ENCODE measurements around the gene ULK4.
"Not testable (repeated sequence)": the region's sequence is repeated elsewhere in the genome, so short reads cannot be mapped to it uniquely, and the experiment has no call there.

Gene ULK4

DNA sequence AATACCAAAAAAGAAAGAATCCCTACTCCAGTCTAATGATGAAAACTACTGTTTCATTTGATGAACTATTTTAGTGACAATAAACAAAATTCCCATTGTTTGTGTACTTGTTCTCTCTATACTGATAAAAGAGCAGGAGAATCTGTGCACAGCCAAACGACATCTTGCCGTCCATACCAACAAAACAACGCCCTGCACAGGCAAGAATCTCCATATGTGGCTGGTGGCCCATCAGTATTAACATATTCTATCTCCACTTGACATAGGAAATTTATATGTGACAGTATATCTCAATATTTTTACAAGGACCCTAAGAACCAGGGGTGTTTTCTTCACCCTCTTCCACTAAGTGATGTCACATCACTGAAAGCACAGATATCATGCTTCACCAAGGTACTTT is 279.5 kb downstream of the ULK4 start:
- in situ Hi-C loops (cut with HindIII; ENCODE audit: low pct_unique_long_range_greater_than_20kb, low sequenced_read_pairs), result no loop called here
- no peak for DNase-seq (ENCODE audit: low read depth in 1 of 2, low spot score in 1 of 2)
- no peak for TF ChIP-seq JUND (IDR thresholded peaks at IDR 0.05; ENCODE audit: low read depth)

DNA sequence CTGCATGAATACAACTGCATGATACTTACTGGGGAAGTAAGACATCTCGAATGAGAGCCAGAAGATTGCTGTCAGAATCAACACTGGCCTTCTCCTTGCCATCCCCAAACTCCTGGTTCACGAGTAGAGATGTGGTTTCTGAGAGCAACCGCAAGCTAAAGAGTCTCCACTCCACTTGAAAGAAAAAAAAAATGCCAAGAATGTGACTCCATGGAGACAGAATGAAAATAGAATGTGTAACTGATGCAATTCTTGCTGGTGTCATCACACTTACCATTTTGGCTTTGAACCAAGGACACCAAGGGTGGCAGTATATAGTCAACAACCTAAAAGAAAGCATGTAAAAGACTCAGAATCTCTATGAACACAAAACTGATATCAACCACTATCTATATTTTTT is 280.4 kb downstream of the ULK4 start:
- DNase-seq (ENCODE audit: low read depth in 1 of 2, low spot score in 1 of 2), result peak in 1 of 2 experiments; percentile 51

DNA sequence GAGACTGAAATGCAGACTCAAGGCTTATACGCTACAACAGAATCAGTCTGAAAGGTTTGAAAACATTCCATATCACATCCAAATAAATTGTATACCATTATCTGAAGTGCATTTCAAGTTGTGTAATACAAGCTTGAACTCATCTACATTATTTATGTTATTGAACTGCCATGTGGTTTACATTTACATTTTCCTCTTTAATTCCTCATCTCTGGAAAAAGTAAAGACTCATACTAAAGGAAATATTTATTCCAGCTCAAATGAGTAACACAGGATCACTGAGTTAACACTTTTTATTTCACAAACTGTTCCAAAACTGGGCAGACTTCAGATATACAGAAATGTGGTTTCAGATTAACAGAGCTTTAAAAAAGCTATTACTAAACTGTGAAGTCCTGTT is 282.5 kb downstream of the ULK4 start:
- DNase-seq (ENCODE audit: low read depth in 1 of 2, low spot score in 1 of 2), result no peak
- TF ChIP-seq JUND (IDR thresholded peaks at IDR 0.05; ENCODE audit: low read depth), result no peak
- in situ Hi-C loops (cut with HindIII; ENCODE audit: low pct_unique_long_range_greater_than_20kb, low sequenced_read_pairs), result no loop called here

More for the DNA sequence above, 280.4 kb downstream of the ULK4 start:
- in situ Hi-C loops (cut with HindIII; ENCODE audit: low pct_unique_long_range_greater_than_20kb, low sequenced_read_pairs), result no loop called here
- TF ChIP-seq JUND (IDR thresholded peaks at IDR 0.05; ENCODE audit: low read depth), result no peak

DNA sequence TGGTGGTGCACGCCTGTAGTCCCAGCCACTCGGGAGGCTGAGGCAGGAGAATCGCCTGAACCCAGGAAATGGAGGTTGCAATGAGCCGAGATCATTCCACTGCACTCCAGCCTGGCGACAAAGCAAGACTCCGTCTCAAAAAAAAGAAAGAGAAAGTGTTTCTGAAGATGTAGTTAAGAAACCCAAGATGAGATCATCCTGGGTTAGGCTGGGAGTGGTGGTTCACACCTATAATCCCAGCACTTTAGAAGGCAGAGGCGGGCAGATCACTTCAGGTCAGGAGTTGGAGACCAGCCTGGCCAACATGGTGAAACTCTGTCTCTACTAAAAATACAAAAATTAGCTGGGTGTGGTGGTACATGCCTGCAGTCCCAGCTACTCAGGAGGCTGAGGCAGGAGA is 286.8 kb downstream of the ULK4 start:
- in situ Hi-C loops (cut with HindIII; ENCODE audit: low pct_unique_long_range_greater_than_20kb, low sequenced_read_pairs); DNase-seq (ENCODE audit: low read depth in 1 of 2, low spot score in 1 of 2): not testable (repeated sequence)

DNA sequence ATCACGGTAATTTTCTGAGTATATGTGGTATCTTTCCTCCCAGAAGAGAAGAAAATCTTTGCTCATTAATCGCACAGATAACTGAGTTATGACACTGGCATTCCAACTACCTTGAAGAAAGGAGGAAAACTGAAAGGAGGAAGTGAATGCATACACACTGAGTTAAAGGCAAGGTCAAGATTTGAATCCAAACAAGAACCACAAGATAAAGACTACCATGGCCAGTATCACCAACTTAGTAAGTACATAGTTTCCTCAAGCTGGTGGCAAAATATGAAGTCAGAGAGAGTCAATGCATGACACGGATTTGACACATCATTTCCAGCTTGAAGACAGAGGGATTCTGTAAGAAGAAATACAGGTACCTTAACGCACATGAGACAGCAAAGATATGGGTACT is 287.5 kb downstream of the ULK4 start:
- in situ Hi-C loops (cut with HindIII; ENCODE audit: low pct_unique_long_range_greater_than_20kb, low sequenced_read_pairs), result no loop called here
- no peak for DNase-seq (ENCODE audit: low read depth in 1 of 2, low spot score in 1 of 2)
- TF ChIP-seq JUND (IDR thresholded peaks at IDR 0.05; ENCODE audit: low read depth), result no peak

DNA sequence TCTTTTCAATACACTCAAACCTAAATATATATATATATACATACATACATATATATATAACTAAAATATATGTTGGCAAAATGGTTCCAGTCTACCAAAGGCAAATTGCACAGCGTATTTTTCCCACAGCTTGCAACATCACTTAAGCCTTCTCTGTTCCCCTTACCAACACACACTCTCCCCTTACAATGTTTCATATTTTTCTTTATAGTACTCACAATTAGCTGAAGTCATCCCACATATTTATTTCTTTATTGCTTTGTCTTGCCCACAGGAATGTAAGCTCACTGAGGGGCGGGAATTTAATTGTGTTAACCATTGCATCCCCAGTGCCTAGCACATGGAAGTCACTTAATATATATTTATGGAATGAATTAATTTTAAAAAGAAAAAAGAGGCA is 288.3 kb downstream of the ULK4 start:
- in situ Hi-C loops (cut with HindIII; ENCODE audit: low pct_unique_long_range_greater_than_20kb, low sequenced_read_pairs), result no loop called here
- no peak for TF ChIP-seq JUND (IDR thresholded peaks at IDR 0.05; ENCODE audit: low read depth)
- no peak for DNase-seq (ENCODE audit: low read depth in 1 of 2, low spot score in 1 of 2)

DNA sequence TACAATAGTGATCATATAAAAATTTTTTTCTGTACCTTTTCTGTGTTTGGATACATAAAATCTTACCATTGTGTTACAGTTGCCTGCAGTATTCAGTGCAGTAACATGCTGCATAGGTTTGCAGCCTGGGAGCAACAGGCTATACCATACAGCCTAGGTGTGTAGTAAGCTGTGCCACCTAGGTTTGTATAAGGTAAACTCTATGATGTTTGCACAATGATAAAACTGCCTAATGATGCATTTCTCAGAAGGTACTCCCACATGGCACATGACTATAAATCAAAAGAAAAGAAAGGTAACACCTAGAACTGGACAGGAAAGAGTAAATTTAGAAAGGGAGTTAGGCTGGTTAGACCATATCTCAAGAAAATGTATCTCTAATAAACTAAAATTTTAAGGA is 293.5 kb downstream of the ULK4 start:
- in situ Hi-C loops (cut with HindIII; ENCODE audit: low pct_unique_long_range_greater_than_20kb, low sequenced_read_pairs), result no loop called here
- no peak for DNase-seq (ENCODE audit: low read depth in 1 of 2, low spot score in 1 of 2)
- no peak for TF ChIP-seq JUND (IDR thresholded peaks at IDR 0.05; ENCODE audit: low read depth)

DNA sequence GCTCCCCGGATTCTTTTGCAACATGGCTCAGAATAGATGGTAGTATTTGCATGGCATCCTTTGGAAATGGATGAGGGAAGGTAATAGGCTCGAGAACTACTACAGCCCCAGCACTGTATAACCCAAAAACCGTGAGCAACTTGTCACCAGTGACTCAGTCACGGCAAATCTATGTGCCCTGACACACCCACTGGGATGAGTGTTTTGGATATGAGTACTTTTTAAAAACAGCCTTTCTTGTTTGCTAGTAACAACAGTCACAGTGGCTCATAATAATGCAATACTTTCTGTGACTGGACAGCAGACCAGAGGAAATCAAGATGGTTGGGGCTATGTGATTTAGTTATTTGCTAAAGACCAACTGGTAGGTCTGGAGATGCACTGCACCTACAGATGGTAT is 299.6 kb downstream of the ULK4 start:
- in situ Hi-C loops (cut with HindIII; ENCODE audit: low pct_unique_long_range_greater_than_20kb, low sequenced_read_pairs), result no loop called here
- no peak for DNase-seq (ENCODE audit: low read depth in 1 of 2, low spot score in 1 of 2)
- no peak for TF ChIP-seq JUND (IDR thresholded peaks at IDR 0.05; ENCODE audit: low read depth)

DNA sequence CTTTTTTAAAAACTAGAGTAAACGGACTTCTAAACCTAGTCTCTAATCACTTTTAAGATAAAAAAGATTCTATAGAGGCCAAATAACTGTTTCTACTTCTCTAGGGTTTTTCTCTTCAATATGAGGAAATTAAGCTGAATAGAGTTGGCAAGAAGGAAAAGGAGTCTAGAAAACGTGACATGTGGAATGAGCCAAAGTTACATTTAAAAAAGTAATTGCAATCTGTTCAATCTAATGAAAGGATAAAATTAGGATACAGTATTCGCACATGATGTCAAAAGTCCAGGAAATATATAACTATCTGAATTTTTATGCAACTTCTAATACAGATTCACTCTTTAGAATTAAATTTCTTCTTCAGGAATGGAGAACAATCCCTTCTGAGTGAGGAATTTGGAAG is 300.1 kb downstream of the ULK4 start:
- no peak for TF ChIP-seq JUND (IDR thresholded peaks at IDR 0.05; ENCODE audit: low read depth)

DNA sequence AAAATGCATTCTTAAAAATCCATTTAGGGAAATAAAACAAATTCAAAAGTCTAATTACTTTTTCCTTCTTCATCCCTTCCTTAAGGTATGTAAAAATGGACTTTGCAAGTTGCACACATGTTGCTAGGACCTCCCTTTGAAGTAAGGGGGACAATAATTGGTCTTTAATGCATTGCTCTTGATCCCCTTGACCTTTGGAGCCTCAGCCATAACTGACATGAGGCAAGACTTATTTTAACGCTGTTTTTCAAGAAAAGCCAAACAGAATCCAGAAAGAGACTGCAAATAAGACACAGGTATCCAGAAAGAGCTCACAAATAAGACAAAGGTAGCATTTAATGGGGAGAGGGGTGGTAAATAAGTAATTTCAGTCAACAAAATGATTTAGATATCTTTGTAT is 301.4 kb downstream of the ULK4 start:
- no peak for TF ChIP-seq JUND (IDR thresholded peaks at IDR 0.05; ENCODE audit: low read depth)
- in situ Hi-C loops (cut with HindIII; ENCODE audit: low pct_unique_long_range_greater_than_20kb, low sequenced_read_pairs), result no loop called here

More for the DNA sequence above, 300.1 kb downstream of the ULK4 start:
- in situ Hi-C loops (cut with HindIII; ENCODE audit: low pct_unique_long_range_greater_than_20kb, low sequenced_read_pairs), result no loop called here
- DNase-seq (ENCODE audit: low read depth in 1 of 2, low spot score in 1 of 2), result no peak

DNA sequence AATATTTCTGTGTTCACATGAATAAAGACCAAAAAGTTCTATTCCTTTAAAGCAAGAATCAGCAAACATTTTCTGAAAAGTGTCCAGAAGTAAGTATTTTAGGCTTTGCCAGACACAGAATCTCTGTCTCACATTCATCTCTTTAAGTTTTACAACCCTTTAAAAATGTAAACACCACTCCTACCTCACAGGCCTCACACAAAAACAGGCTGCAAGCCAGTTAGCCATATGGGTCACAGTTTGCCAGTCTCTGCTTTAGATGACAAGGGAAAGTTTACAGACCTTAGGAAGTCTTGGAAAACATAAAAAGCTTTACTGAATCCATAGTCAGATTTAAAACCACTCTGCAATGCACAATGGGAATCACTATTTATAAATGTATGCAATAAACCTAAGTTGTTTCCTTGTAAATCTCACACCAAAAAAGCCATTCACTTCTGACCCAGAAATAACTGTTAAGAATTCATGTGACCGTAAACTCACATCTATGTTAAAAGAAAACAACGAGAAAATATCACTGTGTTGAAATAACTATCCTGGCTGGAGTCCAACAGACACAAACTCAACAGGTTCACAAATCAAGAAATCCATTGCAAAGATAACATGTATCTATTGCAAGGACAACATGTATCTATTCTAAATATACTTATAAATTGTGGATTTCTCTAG is 308.2 kb downstream of the ULK4 start:
- no peak for DNase-seq (ENCODE audit: low read depth in 1 of 2, low spot score in 1 of 2)
- no peak for TF ChIP-seq JUND (IDR thresholded peaks at IDR 0.05; ENCODE audit: low read depth)
- in situ Hi-C loops (cut with HindIII; ENCODE audit: low pct_unique_long_range_greater_than_20kb, low sequenced_read_pairs), result no loop called here

More for the DNA sequence above, 301.4 kb downstream of the ULK4 start:
- no peak for DNase-seq (ENCODE audit: low read depth in 1 of 2, low spot score in 1 of 2)

DNA sequence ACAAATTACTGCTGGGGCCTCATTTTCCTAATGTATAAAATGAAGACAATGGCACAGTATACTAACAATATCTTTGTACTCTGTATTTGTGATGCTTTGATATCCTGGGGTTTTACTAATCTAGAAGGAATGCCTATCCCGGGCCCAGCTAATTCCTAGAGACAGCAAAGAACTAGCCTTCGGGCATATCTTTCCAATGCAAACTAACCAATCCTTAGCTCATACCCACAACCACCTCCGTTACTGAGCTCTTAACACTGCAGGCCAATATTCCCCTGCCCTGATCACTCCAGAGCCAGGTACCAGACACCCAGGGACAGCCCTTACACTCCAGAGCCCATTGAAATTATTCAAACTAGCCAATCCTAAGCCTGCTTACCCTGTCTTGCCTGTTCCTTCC is 309.0 kb downstream of the ULK4 start:
- DNase-seq (ENCODE audit: low read depth in 1 of 2, low spot score in 1 of 2), result no peak
- no peak for TF ChIP-seq JUND (IDR thresholded peaks at IDR 0.05; ENCODE audit: low read depth)
- in situ Hi-C loops (cut with HindIII; ENCODE audit: low pct_unique_long_range_greater_than_20kb, low sequenced_read_pairs), result no loop called here

DNA sequence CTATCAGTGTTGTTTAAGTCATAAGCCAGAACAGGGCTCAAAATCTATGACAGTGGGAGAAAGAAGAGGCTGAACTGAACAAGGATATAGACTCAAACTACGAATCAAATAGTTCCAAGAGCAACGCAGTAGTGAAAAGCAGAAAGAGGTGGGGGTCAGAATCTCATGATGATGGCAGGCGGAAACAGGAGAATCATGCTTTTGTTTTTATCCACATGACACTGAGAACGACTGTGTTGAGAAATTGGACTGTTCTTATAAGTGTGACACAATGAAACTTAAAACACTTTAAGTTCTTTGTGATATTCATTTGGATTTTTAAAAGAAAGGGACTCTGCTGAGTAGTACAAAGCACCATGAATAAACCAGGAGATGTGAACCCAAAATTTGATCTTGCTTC is 309.4 kb downstream of the ULK4 start:
- DNase-seq (ENCODE audit: low read depth in 1 of 2, low spot score in 1 of 2), result no peak
- no peak for TF ChIP-seq JUND (IDR thresholded peaks at IDR 0.05; ENCODE audit: low read depth)
- in situ Hi-C loops (cut with HindIII; ENCODE audit: low pct_unique_long_range_greater_than_20kb, low sequenced_read_pairs), result no loop called here

DNA sequence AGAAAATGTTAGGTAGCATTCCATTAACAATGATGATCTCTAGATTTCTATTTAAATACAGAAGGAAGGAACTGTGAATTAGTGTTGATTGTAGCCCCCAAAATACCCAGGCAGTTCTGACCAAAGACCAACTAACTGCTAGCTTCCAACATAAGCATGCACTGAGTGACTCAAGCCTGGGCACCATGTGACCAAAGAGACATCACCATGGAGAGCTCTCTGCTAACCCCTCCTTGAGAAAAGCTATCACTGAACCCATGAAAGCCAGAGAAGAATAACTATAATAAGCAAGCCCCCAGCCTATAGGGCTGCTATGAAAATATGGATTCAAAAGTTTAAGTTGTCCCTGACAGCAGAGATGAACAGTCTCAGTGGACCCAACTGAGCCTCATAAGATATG is 310.2 kb downstream of the ULK4 start:
- DNase-seq (ENCODE audit: low read depth in 1 of 2, low spot score in 1 of 2), result no peak
- no peak for TF ChIP-seq JUND (IDR thresholded peaks at IDR 0.05; ENCODE audit: low read depth)
- in situ Hi-C loops (cut with HindIII; ENCODE audit: low pct_unique_long_range_greater_than_20kb, low sequenced_read_pairs), result no loop called here

Measured in T47D (cell line).